CD14-positive monocyte (primary cell): ENCODE measurements around the gene DOK6. TPM values are rescaled to one million over a fixed set of nuclear protein-coding genes. Genes with fewer than 3 reads are reported as not detected.
A peak's percentile ranks its signal among the peaks of the same experiment; 100 is the strongest.

Experiments
- DNase-seq, 3 donors: peaks; one replicate each; pipeline ENCODE4 v3.0.0-alpha.2; 2011 to 2022
- H2AFZ ChIP-seq: 2 replicates; pipeline ENCODE4 v1.6.0; 2012; ENCODE audit warnings: mild to moderate bottlenecking, low read depth, low read length, inconsistent platforms; ENCODE audit not compliant: insufficient read depth, poor library complexity, severe bottlenecking
- H3K27ac ChIP-seq, 2 donors: 1 replicate in 1 of 2; 2 replicates in 1 of 2; pipeline ENCODE4 v1.5.1; 2012 to 2013; ENCODE audit warnings: low read length in 2 of 2, control low read depth in 1 of 2, inconsistent platforms in 1 of 2, low read depth in 1 of 2, mild to moderate bottlenecking in 1 of 2
- H3K27me3 ChIP-seq, 2 donors: one replicate each; pipeline versions ENCODE4 v1.6.0 to v1.6.1; 2011 to 2013; ENCODE audit warnings: low read length in 2 of 2; ENCODE audit not compliant: control insufficient read depth in 2 of 2, insufficient read depth in 2 of 2
- H3K36me3 ChIP-seq, 2 donors: replicated peaks in 1 of 2; 1 replicate in 1 of 2; 2 replicates in 1 of 2; pipeline versions ENCODE4 v1.5.1 to v1.6.1; 2012 to 2013; ENCODE audit warnings: low read length in 2 of 2, control low read depth in 1 of 2, inconsistent platforms in 1 of 2, mild to moderate bottlenecking in 1 of 2; ENCODE audit not compliant: insufficient read depth in 2 of 2, control insufficient read depth in 1 of 2
- H3K4me1 ChIP-seq, 2 donors: 1 replicate in 1 of 2; 2 replicates in 1 of 2; pipeline versions ENCODE4 v1.5.1 to v1.6.1; 2012 to 2013; ENCODE audit warnings: low read length in 2 of 2, control low read depth in 1 of 2, inconsistent platforms in 1 of 2, mild to moderate bottlenecking in 1 of 2, moderate library complexity in 1 of 2; ENCODE audit not compliant: insufficient read depth in 2 of 2, control insufficient read depth in 1 of 2
- H3K4me2 ChIP-seq: replicated peaks from 2 replicates; pipeline ENCODE3; 2012; ENCODE audit warnings: low read length, moderate library complexity, mild to moderate bottlenecking; ENCODE audit not compliant: poor library complexity, severe bottlenecking; ENCODE audit errors: extremely low read depth
- H3K4me3 ChIP-seq, 3 experiments: fragments of 200-600 bp in 1 of 3; sonication (generic) in 1 of 3; replicated peaks in 1 of 3; 1 replicate in 2 of 3; 2 replicates in 1 of 3; pipeline ENCODE4 v1.5.1; 2011 to 2013; ENCODE audit warnings: low read length in 3 of 3, mild to moderate bottlenecking in 3 of 3, control low read depth in 2 of 3, low read depth in 2 of 3, inconsistent platforms in 1 of 3, moderate library complexity in 1 of 3
- H3K79me2 ChIP-seq: 2 replicates; pipeline ENCODE4 v1.6.0; 2012; ENCODE audit warnings: mild to moderate bottlenecking, control low read depth, inconsistent platforms, low read length, moderate library complexity; ENCODE audit not compliant: insufficient read depth
- H3K9ac ChIP-seq: 2 replicates; pipeline ENCODE4 v1.6.0; 2017; ENCODE audit warnings: low read length, mild to moderate bottlenecking; ENCODE audit not compliant: insufficient read depth, poor library complexity, severe bottlenecking
- H3K9me3 ChIP-seq, 2 donors: replicated peaks in 1 of 2; 1 replicate in 1 of 2; 2 replicates in 1 of 2; pipeline versions ENCODE4 v1.5.1 to v1.6.1; 2012 to 2013; ENCODE audit warnings: low read length in 2 of 2, control low read depth in 1 of 2; ENCODE audit not compliant: control insufficient read depth in 1 of 2, insufficient read depth in 1 of 2
- H4K20me1 ChIP-seq: 2 replicates; pipeline ENCODE4 v1.6.0; 2012; ENCODE audit warnings: mild to moderate bottlenecking, low read length, control low read depth, moderate library complexity; ENCODE audit not compliant: insufficient read depth
- H3K27ac Mint-ChIP-seq, 7 donors: one replicate each; pipeline ENCODE4 v1.8.0; 2020; ENCODE audit warnings: mild to moderate bottlenecking in 7 of 7, mixed read lengths in 7 of 7, moderate library complexity in 6 of 7, inconsistent platforms in 2 of 7
- H3K27me3 Mint-ChIP-seq, 3 donors: one replicate each; pipeline ENCODE4 v1.8.0; 2021 to 2022; ENCODE audit warnings: low read depth in 3 of 3, mild to moderate bottlenecking in 3 of 3, mixed read lengths in 3 of 3, moderate library complexity in 3 of 3, inconsistent platforms in 1 of 3
- H3K36me3 Mint-ChIP-seq, 2 donors: one replicate each; pipeline ENCODE4 v1.8.0; 2020; ENCODE audit warnings: mixed read lengths in 2 of 2, inconsistent platforms in 1 of 2, mild to moderate bottlenecking in 1 of 2
- H3K4me1 Mint-ChIP-seq: one replicate; pipeline ENCODE4 v1.8.0; 2020; ENCODE audit warnings: mild to moderate bottlenecking, mixed read lengths
- H3K4me3 Mint-ChIP-seq, 2 donors: one replicate each; pipeline ENCODE4 v1.8.0; 2020; ENCODE audit warnings: mild to moderate bottlenecking in 2 of 2, mixed read lengths in 2 of 2, moderate library complexity in 1 of 2
- H3K9me3 Mint-ChIP-seq, 7 donors: one replicate each; pipeline ENCODE4 v1.8.0; 2020 to 2022; ENCODE audit warnings: mixed read lengths in 7 of 7, mild to moderate bottlenecking in 6 of 7, moderate library complexity in 6 of 7, inconsistent platforms in 2 of 7
- CTCF ChIP-seq: fragments of 200-600 bp; IDR thresholded peaks from one replicate; pipeline ENCODE4 v1.8.0; 2022; ENCODE audit warnings: antibody characterized with exemption, mild to moderate bottlenecking
- WGBS: methylation state at CpG from one replicate; pipeline ENCODE4 v1.1.5; 2013; ENCODE audit warnings: missing lambda C conversion rate; ENCODE audit not compliant: insufficient coverage; 5-methylcytosine and 5-hydroxymethylcytosine counted together
- intact Hi-C, 2 donors: fragments of 100-400 bp; cut with micrococcal nuclease; formaldehyde crosslinking; loops; one replicate each; pipeline versions ENCODE4 v1.15.0 to v1.15.1; 2023
- polyA plus RNA-seq, 3 donors: library from polyadenylated mRNA; depleted of rRNA in 1 of 3; unstranded in 2 of 3; stranded (reverse) in 1 of 3; fragments of 300-500 nt in 2 of 3; fragments of >200 nt in 1 of 3; fragmentation: Illumina TruSeq in 2 of 3; gene quantifications; 1 replicate in 2 of 3; 2 replicates in 1 of 3; pipeline ENCODE4 v1.2.3, GENCODE V29; 2012 to 2021

The DOK6 gene
- polyA plus RNA-seq, 3 donors: not detected

DNA sequence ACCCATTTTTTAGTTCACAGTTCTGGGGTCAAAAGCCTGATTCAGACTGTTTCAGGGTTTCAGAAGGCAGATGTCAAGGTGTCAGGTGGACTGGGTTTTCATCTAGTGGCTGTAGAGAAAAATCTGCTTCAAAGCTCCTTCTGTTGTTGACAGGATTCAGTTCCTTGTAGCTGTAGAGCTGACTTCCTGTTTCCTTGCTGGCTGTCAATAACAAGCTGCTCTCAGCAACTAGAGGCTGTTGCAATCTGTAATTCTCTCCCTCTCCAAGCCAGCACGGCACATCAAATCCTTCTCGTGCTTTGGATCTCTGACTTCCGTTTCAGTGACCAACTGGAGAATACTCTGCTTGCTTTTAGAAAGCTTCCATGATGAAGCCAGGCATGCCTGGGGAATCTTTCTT is 179.4 kb downstream of the DOK6 start:
- Histone ChIP-seq H3K27me3 (no peaks in the 10 kb centered on the region), H4K20me1 (no peaks in the 10 kb centered on the region), H3K27ac (no peak overlapping the region), H3K4me1 (no peaks in the 10 kb centered on the region), H2AFZ (no peak overlapping the region), H3K9ac (no peak overlapping the region), H3K79me2 (no peaks in the 10 kb centered on the region), H3K9me3 (peaks cover 0 to 4% of the 10 kb centered on the region in 2 donors), H3K4me2 (no peak overlapping the region), H3K4me3 (no peak overlapping the region), H3K36me3 (no peaks in the 10 kb centered on the region)
- WGBS: 18% methylated on average over 3 of the region's 3 CpGs
- Mint-ChIP-seq H3K4me3 (no peak overlapping the region), H3K27ac (no peak overlapping the region), H3K27me3 (no peaks in the 10 kb centered on the region), H3K36me3 (no peaks in the 10 kb centered on the region), H3K9me3 (peaks cover 0 to 11% (median 0%) of the 10 kb centered on the region in 7 donors), H3K4me1 (peaks cover 1% of the 10 kb centered on the region)
- TF ChIP-seq CTCF: no peak
- intact Hi-C loops: no loop called here
- DNase-seq: no peak

- Mint-ChIP-seq H3K4me3 (no peak overlapping the region), H3K27ac (peak overlapping the region in 1 of 7 donors; percentile 25), H3K4me1 (peaks cover 1% of the 10 kb centered on the region), H3K36me3 (no peaks in the 10 kb centered on the region), H3K9me3 (peaks cover 0 to 9% (median 0%) of the 10 kb centered on the region in 7 donors), H3K27me3 (peaks cover 0 to 2% (median 0%) of the 10 kb centered on the region in 3 donors)
- Histone ChIP-seq H4K20me1 (no peaks in the 10 kb centered on the region), H3K36me3 (no peaks in the 10 kb centered on the region), H3K79me2 (no peaks in the 10 kb centered on the region), H3K27me3 (no peaks in the 10 kb centered on the region), H3K9ac (no peak overlapping the region), H3K4me1 (no peaks in the 10 kb centered on the region), H2AFZ (no peak overlapping the region), H3K4me2 (no peak overlapping the region), H3K4me3 (no peak overlapping the region), H3K9me3 (peaks cover 0 to 7% of the 10 kb centered on the region in 2 donors), H3K27ac (no peak overlapping the region)
- 94% methylated on average over 4 of the region's 6 CpGs for WGBS
- TF ChIP-seq CTCF: no peak
- intact Hi-C loops: no loop called here
- DNase-seq: no peak
These were observed 183.7 kb downstream of the DOK6 start for GRCh38 chr18:69584429-69584828.
